HCEC 1CT (cell line): ENCODE results near the gene SPTLC3.
"Not testable (repeated sequence)": the region's sequence is repeated elsewhere in the genome, so short reads cannot be mapped to it uniquely, and the experiment has no call there.

ENCODE experiments used
- DNase-seq: peaks from one replicate; pipeline ENCODE4 v3.0.0-alpha.2; 2017

The SPTLC3 gene

GRCh38 chr20:13008761-13009681 is at the start of gene SPTLC3:
Gene SPTLC3 (plus strand): TSS chr20:13008972. CDS start chr20:13009268, 296 bp downstream.
- peak; percentile 38 for DNase-seq

- DNase-seq = no peak
Observed at GRCh38 chr20:12961725-12962124, 47.0 kb upstream of the SPTLC3 start.

GRCh38 chr20:12962895-12963294 is 45.9 kb upstream of the SPTLC3 start:
- no peak for DNase-seq

GRCh38 chr20:12963416-12963815 is 45.4 kb upstream of the SPTLC3 start:
- no peak for DNase-seq

GRCh38 chr20:12965212-12965869 is 43.4 kb upstream of the SPTLC3 start:
- peak; percentile 13 for DNase-seq

- DNase-seq = no peak
Observed at GRCh38 chr20:12965870-12966251, 42.9 kb upstream of the SPTLC3 start.

- DNase-seq = peak; percentile 59
Observed at GRCh38 chr20:12966468-12967085, 42.2 kb upstream of the SPTLC3 start.

- no peak for DNase-seq
Observed at GRCh38 chr20:12967932-12968331, 40.8 kb upstream of the SPTLC3 start.

GRCh38 chr20:12968472-12968871 is 40.3 kb upstream of the SPTLC3 start:
- DNase-seq = no peak

- no peak for DNase-seq
Observed at GRCh38 chr20:12969071-12969669, 39.6 kb upstream of the SPTLC3 start.

- DNase-seq = peak; percentile 49
Observed at GRCh38 chr20:12970372-12970821, 38.4 kb upstream of the SPTLC3 start.

GRCh38 chr20:12975833-12976608 is 32.8 kb upstream of the SPTLC3 start:
- no peak for DNase-seq

GRCh38 chr20:12976720-12977309 is 32.0 kb upstream of the SPTLC3 start:
- DNase-seq = no peak

GRCh38 chr20:12977328-12978125 is 31.2 kb upstream of the SPTLC3 start:
- DNase-seq = no peak

- DNase-seq = no peak
Observed at GRCh38 chr20:12978126-12978394, 30.7 kb upstream of the SPTLC3 start.

- DNase-seq = no peak
Observed at GRCh38 chr20:12978613-12979495, 29.9 kb upstream of the SPTLC3 start.

GRCh38 chr20:12979713-12980112 is 29.1 kb upstream of the SPTLC3 start:
- DNase-seq = not testable (repeated sequence)

GRCh38 chr20:12982098-12982497 is 26.7 kb upstream of the SPTLC3 start:
- DNase-seq = no peak

- DNase-seq = no peak
Observed at GRCh38 chr20:12984069-12984765, 24.6 kb upstream of the SPTLC3 start.

- no peak for DNase-seq
Observed at GRCh38 chr20:12984863-12985262, 23.9 kb upstream of the SPTLC3 start.
